WTC11 (cell line): Measurements from ENCODE around the gene ATXN7. TPM values are rescaled to one million over a fixed set of nuclear protein-coding genes. Genes with fewer than 3 reads are reported as not detected.

Experiments
- ATAC-seq: fragments of 200-7000 bp; cut with Tn5 transposase; 2 replicates; pipeline ENCODE4 v1.10.0; 2021; ENCODE audit warnings: mild to moderate bottlenecking, moderate library complexity
- CTCF ChIA-PET: fragments of 300-600 bp; sonication (Branson Sonifier 250); formaldehyde crosslinking; loops from one replicate; lab custom pipeline; 2021; ENCODE audit warnings: antibody characterized with exemption; lab: Charles Lee
- POLR2A ChIA-PET: fragments of 350-600 bp; sonication (Branson Sonifier 250); formaldehyde crosslinking; loops from one replicate; lab custom pipeline; 2021; ENCODE audit warnings: antibody characterized with exemption; lab: Charles Lee
- DNase-seq: peaks from one replicate; pipeline ENCODE4 v3.0.0; 2021; ENCODE audit warnings: low spot score
- H3K27ac Mint-ChIP-seq: 2 replicates; pipeline ENCODE4 v1.8.0; 2021; ENCODE audit warnings: mixed read lengths
- H3K27me3 Mint-ChIP-seq: 2 replicates; pipeline ENCODE4 v1.8.0; 2021; ENCODE audit warnings: low read depth, mild to moderate bottlenecking, moderate library complexity, mixed read lengths
- H3K36me3 Mint-ChIP-seq: 2 replicates; pipeline ENCODE4 v1.8.0; 2021; ENCODE audit warnings: mixed read lengths
- H3K4me1 Mint-ChIP-seq: 2 replicates; pipeline ENCODE4 v1.8.0; 2022; ENCODE audit warnings: mixed read lengths
- H3K4me3 Mint-ChIP-seq: 2 replicates; pipeline ENCODE4 v1.8.0; 2021; ENCODE audit warnings: mild to moderate bottlenecking, moderate library complexity, mixed read lengths
- H3K9me3 Mint-ChIP-seq: 2 replicates; pipeline ENCODE4 v1.8.0; 2021; ENCODE audit warnings: mixed read lengths
- ATF2 ChIP-seq: sonication (generic); formaldehyde crosslinking; IDR thresholded peaks from 2 replicates; pipeline ENCODE4 v1.8.1; 2022; ENCODE audit warnings: low read depth, missing genetic modification reagents, borderline replicate concordance
- ATF6 ChIP-seq: sonication (generic); formaldehyde crosslinking; IDR thresholded peaks from 2 replicates; pipeline ENCODE4 v1.8.1; 2023; ENCODE audit warnings: mild to moderate bottlenecking, missing genetic modification reagents
- CREB1 ChIP-seq: sonication (generic); formaldehyde crosslinking; IDR thresholded peaks from 2 replicates; pipeline ENCODE4 v1.8.0; 2023; ENCODE audit warnings: mild to moderate bottlenecking, missing genetic modification reagents
- EMX1 ChIP-seq: fragments of 250-450 bp; sonication (Bioruptor Pico); IDR thresholded peaks from 2 replicates; pipeline ENCODE4 v1.8.0; 2021; ENCODE audit warnings: mild to moderate bottlenecking
- FOXK1 ChIP-seq: sonication (generic); formaldehyde crosslinking; IDR thresholded peaks from 2 replicates; pipeline ENCODE4 v1.8.0; 2022; ENCODE audit warnings: mild to moderate bottlenecking, moderate library complexity, missing genetic modification reagents
- FOXP1 ChIP-seq: sonication (generic); formaldehyde crosslinking; IDR thresholded peaks from 2 replicates; pipeline ENCODE4 v1.8.0; 2022; ENCODE audit warnings: missing genetic modification reagents, mild to moderate bottlenecking, moderate library complexity, borderline replicate concordance
- GRHL2 ChIP-seq: fragments of 250-450 bp; sonication (Bioruptor Pico); IDR thresholded peaks from 2 replicates; pipeline ENCODE4 v1.8.0; 2022; ENCODE audit warnings: mild to moderate bottlenecking, moderate library complexity; ENCODE audit not compliant: insufficient replicate concordance, severe bottlenecking
- JUN ChIP-seq: sonication (generic); formaldehyde crosslinking; IDR thresholded peaks from 2 replicates; pipeline ENCODE4 v1.8.0; 2023; ENCODE audit warnings: mild to moderate bottlenecking, missing genetic modification reagents
- NR3C1 ChIP-seq: sonication (generic); formaldehyde crosslinking; conservative IDR thresholded peaks from 2 replicates; pipeline ENCODE4 v1.8.1; 2023; ENCODE audit warnings: low read depth, mild to moderate bottlenecking, missing genetic modification reagents
- SP1 ChIP-seq: sonication (generic); formaldehyde crosslinking; conservative IDR thresholded peaks from 2 replicates; pipeline ENCODE4 v1.8.1; 2022; ENCODE audit warnings: missing genetic modification reagents
- TCF7 ChIP-seq: sonication (generic); formaldehyde crosslinking; IDR thresholded peaks from 2 replicates; pipeline ENCODE4 v1.8.0; 2022; ENCODE audit warnings: mild to moderate bottlenecking, low read depth, missing genetic modification reagents, moderate library complexity
- TEAD4 ChIP-seq: sonication (generic); formaldehyde crosslinking; IDR thresholded peaks from 2 replicates; pipeline ENCODE4 v1.8.0; 2022; ENCODE audit warnings: mild to moderate bottlenecking, missing genetic modification reagents
- ZBTB21 ChIP-seq: sonication (generic); formaldehyde crosslinking; IDR thresholded peaks from 2 replicates; pipeline ENCODE4 v1.8.1; 2023; ENCODE audit warnings: mild to moderate bottlenecking, missing genetic modification reagents, borderline replicate concordance
- ZNF219 ChIP-seq: sonication (generic); formaldehyde crosslinking; IDR thresholded peaks from 2 replicates; pipeline ENCODE4 v1.8.0; 2023; ENCODE audit warnings: missing genetic modification reagents, mild to moderate bottlenecking, borderline replicate concordance
- ZNF263 ChIP-seq: sonication (generic); formaldehyde crosslinking; IDR thresholded peaks from 2 replicates; pipeline ENCODE4 v1.8.1; 2022; ENCODE audit warnings: low read depth, mild to moderate bottlenecking, moderate library complexity, missing genetic modification reagents
- ZNF423 ChIP-seq: fragments of 250-450 bp; sonication (Bioruptor Pico); IDR thresholded peaks from 2 replicates; pipeline ENCODE4 v2.1.2; 2022; ENCODE audit warnings: mild to moderate bottlenecking, moderate library complexity
- total RNA-seq: library from RNA; stranded (reverse); gene quantifications from 3 replicates; pipeline ENCODE4 v1.2.3, GENCODE V29; 2021
- TF ChIP-seq, protein P1 (sequence below): fragments of 250-450 bp; sonication (Bioruptor Pico); conservative IDR thresholded peaks from 2 replicates; pipeline ENCODE4 v1.9.0; 2021; ENCODE audit warnings: mild to moderate bottlenecking
- TF ChIP-seq, protein P2 (sequence below): fragments of 250-450 bp; sonication (Bioruptor Pico); IDR thresholded peaks from 2 replicates; pipeline ENCODE4 v1.9.0; 2021; ENCODE audit warnings: mild to moderate bottlenecking

ATXN7 gene
- total RNA-seq, 1 experiment from 2014 or later = 11.7 TPM

DNA sequence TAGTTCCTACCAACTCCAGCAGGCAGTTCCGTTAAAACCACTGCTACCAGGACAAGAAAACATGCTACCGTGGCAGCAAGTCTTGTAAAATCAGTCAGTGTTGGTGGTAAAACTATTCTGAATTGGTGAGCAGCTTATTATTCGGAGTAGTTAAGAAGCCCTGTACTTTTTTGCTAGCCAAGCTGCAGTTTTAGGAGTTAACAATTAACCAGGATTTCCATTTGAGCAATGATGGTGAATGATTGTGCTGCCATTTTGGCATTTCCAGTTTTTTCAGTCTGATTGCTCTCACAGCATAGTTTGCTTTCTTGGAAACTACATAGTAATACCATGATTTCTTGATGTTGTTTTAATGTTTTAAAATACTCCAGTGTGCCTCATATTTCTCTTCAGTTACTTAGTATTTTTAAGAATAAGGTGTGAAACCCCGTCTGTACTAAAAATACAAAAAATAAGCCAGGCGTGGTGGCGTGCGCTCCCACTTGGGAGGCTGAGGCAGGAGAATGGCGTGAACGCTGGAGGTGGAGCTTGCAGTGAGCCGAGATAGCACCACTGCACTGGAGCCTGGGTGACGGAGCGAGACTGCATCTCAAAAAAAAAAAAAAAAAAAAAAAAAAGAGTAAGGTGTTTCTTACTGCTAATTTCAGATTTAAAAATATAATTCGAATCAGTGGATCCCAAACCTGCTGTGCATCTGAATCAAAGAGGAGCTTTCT lies 92.3 kb downstream of the ATXN7 start:
- DNase-seq = no peak
- Mint-ChIP-seq H3K27ac (0 out of 2 replicates have a peak overlapping the region, but pooled peaks have one; percentile 27), H3K4me3 (no peak overlapping the region), H3K9me3 (no peaks in the 10 kb centered on the region), H3K27me3 (no peaks in the 10 kb centered on the region), H3K4me1 (peaks cover 64% of the 10 kb centered on the region), H3K36me3 (no peaks in the 10 kb centered on the region; the same call in 1 of the 2 replicates)
- ChIA-PET POLR2A (no interaction called here), CTCF (interaction anchor here (0.6 kb wide), 2 partner anchors 12 to 134 kb away, joined by 3 read pairs; no protein-coding TSS in a partner anchor)
- ATAC-seq = no peak
- TF ChIP-seq TEAD4 (no peak), JUN (CRISPR knock-in tag) (no peak), ZNF423 (CRISPR knock-in tag) (no peak), NR3C1 (CRISPR knock-in tag) (no peak), CREB1 (CRISPR knock-in tag) (no peak), ATF6 (CRISPR knock-in tag) (no peak), TCF7 (CRISPR knock-in tag) (no peak), ATF2 (CRISPR knock-in tag) (no peak), FOXP1 (CRISPR knock-in tag) (no peak), FOXK1 (CRISPR knock-in tag) (no peak), EMX1 (CRISPR knock-in tag) (no peak)

DNA sequence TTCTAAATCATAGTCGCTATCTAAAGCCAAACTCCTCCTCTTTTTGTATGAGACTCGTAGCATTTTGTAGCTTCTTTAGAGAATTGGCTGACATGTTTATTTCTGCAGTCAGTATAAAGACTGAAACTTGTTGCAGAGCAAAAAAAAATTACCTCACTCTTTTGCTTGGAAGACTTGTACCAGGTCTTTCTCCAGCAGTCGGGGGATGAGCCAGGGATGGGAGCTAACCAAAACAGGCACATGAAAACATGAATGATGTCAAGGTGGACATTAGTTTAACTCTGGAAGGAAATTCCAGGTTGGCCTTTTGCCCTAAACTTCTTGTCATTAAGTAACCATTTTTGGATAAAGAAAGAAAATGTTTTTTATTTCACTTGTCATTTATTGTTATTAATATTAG lies 95.5 kb downstream of the ATXN7 start:
- no peak for ATAC-seq
- ChIA-PET POLR2A (no interaction called here), CTCF (interaction anchor here (0.7 kb wide), 1 partner anchor 34 kb away, joined by 3 read pairs; no protein-coding TSS in a partner anchor)
- H3K4me3 Mint-ChIP-seq = no peak overlapping the region
- TF ChIP-seq ZBTB21 (CRISPR knock-in tag) = no peak
- TF ChIP-seq SP1 (CRISPR knock-in tag) = no peak
- TF ChIP-seq, protein P1, sequence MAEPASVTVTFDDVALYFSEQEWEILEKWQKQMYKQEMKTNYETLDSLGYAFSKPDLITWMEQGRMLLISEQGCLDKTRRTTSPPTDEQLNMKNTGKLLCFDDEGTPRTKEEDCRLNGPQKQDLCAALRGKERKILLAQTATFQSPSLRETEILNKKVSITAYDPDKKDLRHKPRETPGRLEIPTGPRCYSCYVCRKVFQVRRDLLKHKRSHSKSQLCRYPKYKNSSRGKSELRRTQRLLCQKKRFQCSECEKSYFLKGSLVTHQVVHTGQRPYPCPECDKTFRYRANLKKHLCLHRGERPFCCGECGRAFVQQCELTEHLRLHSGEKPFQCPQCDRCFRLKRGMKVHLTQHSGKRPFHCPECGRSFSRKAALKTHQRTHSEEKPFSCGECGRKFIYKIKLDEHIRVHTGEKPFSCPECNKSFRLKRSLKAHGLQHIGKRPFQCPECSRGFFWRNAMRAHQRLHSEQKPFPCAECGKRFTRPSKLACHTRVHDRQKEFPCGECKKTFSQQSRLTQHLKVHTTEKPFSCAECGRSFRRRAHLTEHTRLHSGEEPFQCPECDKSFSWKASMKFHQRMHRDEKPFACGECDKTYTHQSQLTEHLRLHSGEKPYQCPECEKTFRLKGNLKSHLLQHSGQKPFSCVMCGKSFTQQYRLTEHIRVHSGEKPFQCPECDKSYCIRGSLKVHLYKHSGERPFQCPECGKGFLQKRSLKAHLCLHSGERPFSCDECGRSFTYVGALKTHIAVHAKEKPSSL (CRISPR knock-in tag) = no peak
- TF ChIP-seq ATF2 (CRISPR knock-in tag) = no peak
- TF ChIP-seq ZNF263 (CRISPR knock-in tag) = no peak
- TF ChIP-seq, protein P2, sequence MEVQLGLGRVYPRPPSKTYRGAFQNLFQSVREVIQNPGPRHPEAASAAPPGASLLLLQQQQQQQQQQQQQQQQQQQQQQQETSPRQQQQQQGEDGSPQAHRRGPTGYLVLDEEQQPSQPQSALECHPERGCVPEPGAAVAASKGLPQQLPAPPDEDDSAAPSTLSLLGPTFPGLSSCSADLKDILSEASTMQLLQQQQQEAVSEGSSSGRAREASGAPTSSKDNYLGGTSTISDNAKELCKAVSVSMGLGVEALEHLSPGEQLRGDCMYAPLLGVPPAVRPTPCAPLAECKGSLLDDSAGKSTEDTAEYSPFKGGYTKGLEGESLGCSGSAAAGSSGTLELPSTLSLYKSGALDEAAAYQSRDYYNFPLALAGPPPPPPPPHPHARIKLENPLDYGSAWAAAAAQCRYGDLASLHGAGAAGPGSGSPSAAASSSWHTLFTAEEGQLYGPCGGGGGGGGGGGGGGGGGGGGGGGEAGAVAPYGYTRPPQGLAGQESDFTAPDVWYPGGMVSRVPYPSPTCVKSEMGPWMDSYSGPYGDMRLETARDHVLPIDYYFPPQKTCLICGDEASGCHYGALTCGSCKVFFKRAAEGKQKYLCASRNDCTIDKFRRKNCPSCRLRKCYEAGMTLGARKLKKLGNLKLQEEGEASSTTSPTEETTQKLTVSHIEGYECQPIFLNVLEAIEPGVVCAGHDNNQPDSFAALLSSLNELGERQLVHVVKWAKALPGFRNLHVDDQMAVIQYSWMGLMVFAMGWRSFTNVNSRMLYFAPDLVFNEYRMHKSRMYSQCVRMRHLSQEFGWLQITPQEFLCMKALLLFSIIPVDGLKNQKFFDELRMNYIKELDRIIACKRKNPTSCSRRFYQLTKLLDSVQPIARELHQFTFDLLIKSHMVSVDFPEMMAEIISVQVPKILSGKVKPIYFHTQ (CRISPR knock-in tag) = no peak
- TF ChIP-seq ZNF219 (CRISPR knock-in tag) = no peak
- TF ChIP-seq GRHL2 = no peak
- H3K4me1 Mint-ChIP-seq = peaks cover 52% of the 10 kb centered on the region
- H3K36me3 Mint-ChIP-seq = no peaks in the 10 kb centered on the region; the same call in 1 of the 2 replicates
- no peak for DNase-seq
- H3K27me3 Mint-ChIP-seq = no peaks in the 10 kb centered on the region
- no peaks in the 10 kb centered on the region for H3K9me3 Mint-ChIP-seq
- peak overlapping the region; percentile 25; the same call in 1 of the 2 replicates for H3K27ac Mint-ChIP-seq
